NCI-H82 (cell line): ENCODE data around the gene NECTIN1.

ENCODE experiments used
- DNase-seq: peaks from one replicate; lab custom pipeline; 2025; lab: John Stamatoyannopoulos, UW

The NECTIN1 gene

GRCh38 chr11:119671561-119672015 is 57.4 kb downstream of the NECTIN1 start:
- DNase-seq, result no peak

DNA sequence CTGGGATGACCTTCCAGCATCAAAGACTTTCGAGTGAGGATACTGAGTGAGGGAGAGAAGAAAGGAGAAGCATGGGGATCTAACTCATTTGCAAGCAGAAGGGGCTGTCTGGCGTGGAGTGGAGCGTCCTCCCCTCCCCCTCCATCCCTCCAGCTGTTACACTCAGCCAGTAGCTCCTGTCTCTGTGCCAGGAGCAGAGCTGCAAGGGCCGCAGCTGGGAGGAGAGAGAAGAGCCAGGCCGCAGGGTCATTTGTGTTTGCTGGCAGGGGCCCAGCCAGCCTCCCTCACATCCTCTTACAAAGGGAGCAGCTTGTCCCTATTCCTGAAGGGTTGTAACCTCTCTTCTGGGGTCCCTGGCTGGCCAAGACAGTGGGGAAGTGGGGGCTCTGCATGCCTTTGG is 57.9 kb downstream of the NECTIN1 start:
- peak; percentile 54 for DNase-seq

DNA sequence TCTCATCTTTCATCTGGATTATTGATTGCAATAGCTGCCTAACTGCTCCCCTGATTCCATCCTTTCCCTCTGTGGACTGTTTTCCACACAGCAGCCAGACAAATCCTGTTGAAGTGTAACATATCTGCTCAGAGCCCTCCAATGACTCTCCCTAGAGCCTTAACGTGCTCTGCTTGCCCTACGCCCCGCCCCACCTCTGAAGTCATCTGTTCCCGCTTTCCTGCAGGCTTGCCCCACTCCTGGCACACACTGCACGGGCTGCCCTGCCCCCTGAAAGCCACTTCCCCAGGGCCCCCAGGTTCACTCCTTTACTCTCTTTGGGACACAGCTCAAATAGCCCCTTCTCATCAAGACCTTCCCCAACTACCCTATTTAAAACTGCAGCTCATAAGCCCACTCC is 59.5 kb downstream of the NECTIN1 start:
- no peak for DNase-seq

DNA sequence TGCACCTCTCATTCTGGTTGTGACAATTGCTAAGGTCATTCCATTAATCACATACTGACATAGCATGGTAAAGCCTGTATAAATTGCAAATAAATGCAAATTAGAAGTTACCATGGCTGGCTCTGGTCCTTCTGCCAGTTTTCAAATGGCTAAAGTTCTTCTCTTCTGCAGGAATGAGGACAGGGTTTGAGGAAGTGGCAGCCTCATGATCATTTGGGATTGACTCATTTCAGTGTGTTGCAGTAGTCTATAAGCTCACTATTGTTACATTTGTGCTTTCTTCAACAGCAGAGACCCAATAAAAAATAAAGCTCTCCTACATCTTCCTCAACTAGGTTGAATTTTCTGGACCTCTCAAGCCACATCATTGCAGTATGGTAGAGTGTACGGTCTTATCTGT is 60.3 kb downstream of the NECTIN1 start:
- no peak for DNase-seq

DNA sequence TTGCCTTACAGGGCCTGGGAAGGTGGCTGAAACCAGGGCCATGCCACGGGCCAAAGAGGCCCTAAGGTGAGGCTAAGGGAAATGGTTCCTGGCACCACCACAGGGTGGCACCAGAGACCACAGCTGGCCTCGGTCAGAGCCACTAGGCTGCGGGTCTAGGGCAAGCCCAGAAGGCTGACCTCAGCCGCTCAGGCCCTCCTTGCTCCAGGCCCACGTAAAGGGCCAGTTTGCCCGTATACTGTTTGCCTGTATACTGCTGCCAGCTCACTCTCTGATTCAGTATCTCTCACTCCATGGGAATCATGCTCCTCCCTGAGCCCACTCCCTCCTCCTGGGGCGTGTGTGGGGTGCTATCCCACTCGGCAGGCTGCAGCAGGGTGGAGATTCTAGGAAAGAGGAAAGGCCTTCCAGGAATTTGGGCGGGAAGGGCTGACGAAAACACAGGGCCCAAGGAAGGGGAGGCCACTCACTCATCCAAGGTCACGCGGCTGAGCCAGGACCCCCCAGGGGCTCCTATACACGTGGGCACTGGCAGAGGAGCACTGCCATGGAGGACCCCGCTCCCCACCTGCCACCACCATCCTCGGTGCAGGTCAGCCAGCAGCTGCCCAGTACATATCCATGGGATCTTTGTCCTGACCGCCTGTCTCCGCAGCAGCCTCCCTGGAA is 62.4 kb downstream of the NECTIN1 start:
- DNase-seq, result peak; percentile 73

GRCh38 chr11:119666061-119666460 is 62.9 kb downstream of the NECTIN1 start:
- no peak for DNase-seq

DNA sequence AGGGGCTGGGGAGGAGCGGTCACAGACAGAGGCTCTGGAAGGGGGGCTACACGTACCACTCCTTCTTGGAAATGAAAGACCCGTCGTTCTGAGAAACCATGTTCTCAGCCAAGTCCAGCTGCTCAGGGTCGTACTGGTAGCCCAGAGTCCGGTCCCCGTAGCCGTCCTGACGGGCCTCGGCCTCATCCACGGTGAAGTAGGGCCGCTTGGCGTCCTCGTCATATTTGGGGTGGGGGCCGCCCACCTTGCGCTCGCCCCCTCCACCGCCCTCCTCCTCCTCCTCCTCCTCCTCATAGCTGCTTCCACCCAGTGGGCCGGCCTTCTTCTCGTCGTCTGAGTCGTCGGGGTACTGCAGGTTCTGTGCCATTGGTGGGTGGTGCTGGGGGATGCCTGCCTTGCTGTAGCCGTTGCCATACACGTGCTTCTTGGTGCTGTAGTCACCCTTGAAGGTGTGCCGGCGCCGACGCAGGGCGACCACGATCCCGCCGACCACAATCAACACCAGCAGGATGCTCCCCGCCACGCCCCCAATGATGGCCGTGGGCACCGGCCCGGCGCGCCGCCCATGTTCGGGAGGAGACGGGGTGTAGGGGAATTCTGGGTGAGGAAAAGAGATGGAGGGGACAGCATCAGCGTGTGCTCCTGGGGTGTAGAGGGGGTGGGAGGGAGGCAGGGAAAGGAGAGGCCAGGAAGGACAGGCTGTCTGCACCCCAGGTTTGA is 64.1 kb downstream of the NECTIN1 start:
- DNase-seq, result no peak

DNA sequence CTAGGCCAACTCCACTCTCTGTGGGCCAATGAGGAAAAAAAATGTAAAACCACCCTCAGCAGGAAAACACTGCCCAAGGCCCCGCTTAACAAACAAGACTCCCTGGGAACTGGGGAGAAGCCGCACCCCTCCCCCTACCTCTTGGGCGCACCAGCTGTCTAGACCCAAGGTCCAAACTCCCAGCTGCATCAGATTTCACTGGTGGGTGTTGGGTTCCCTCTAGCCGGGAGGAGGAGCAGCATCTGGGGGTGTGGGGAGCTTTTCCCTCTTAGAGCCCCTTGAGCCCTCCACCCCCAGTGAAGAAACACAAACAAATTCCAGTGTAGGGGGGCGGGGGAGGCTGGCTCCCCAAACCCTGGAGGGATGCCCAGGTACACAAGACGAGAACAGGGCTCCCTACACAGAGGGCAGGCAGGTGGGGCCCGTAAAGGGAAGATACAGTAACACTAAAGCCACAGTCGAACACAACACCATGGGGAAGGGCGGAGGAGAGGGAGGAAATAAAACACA is 64.9 kb downstream of the NECTIN1 start:
- peak; percentile 89 for DNase-seq

DNA sequence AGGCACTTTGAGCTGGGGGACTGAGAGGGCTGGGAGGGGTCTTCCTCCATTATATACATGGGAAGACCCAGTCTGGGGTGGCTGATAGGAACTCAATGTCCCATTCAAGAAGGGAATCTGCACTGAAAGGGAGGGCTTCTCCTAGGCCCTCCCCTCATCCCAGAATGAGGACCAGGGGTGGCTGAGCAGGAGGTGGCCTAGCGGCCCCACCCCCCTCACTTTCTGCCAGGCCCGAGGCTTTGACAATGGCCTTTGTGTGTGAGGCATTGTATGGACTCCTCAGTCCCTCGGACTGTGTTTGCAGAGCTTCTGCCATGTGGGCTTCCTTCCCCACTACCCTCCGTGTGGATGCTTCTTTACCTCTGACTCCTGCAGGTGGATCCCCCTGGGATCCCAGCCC is 65.7 kb downstream of the NECTIN1 start:
- DNase-seq, result no peak

- DNase-seq, result no peak
These were observed 67.8 kb downstream of the NECTIN1 start for GRCh38 chr11:119661226-119661625.

DNA sequence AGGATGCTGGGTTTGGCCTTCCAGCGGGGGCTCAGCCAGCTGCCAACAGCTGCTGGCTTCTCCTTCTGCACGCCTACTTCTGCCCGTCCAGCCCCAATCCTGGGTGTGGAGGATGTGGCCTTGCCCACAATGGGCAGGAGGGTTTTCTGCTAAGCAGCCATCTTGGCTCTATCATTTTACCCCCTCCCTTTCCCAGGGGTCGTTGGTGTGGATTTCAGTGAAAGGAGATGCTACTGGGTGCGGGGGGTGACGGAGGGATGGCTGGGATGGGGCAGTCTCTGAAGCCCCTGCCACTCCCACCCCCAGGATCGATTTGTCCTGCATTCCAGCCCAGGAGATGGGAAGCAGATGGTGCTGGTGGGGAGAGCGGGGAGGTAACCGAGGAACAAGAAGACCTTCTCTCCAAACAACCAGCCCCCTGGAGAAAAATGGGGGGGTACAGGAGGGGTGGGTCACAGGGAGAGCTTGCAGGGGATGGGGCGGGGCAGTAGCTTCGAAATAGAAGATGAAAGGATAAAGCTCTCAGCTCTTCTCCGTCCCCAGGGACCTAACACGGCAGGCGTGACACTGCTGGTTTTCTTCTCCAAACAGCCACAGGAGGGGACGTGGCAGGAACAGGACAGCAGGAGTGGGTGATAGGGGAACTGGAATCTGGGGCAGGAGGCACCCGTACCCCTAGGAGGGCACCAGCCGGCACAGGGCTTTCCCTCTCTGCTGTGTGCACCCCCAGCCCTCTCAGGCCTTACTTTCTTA is 68.9 kb downstream of the NECTIN1 start:
- peak; percentile 66 for DNase-seq

- DNase-seq, result no peak
These were observed 75.9 kb downstream of the NECTIN1 start for GRCh38 chr11:119652907-119653659.

DNA sequence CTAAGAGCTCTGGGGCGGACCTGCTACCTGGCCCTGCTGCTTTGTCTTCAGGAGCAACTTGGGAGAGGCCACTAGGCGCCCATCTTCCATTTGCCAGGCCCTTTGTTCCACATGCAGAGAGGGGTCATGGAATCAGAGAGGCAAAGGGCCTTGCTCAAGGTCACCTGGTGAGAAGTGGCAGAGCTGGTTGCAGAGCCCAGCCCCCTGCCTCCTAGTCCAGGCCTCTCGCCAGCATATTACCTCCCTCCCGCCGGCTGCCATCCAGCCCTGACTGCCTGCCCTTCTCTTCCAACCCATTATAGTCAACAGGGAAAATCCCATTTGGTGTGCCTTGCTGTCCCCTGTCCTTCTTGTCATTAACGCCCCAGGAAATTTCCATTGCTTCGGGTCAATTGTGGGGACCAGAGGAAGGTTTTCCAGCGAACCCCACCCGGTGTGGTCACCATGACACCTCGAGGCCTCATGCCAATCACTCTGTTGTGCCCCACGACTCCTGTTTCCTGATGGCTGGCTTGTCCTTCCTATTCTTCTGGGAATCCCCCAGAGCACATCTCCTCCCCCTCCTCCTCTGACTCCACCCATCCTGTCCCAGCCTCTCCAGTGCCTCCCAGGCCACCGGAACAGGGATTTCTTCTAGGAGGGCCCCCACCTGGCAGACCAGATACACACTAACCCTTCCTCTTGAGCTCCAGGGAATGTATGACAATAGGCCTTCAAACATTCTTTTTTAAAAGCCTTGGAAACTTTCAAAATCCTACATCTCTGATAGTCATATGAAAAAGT is 77.0 kb downstream of the NECTIN1 start:
- no peak for DNase-seq

DNA sequence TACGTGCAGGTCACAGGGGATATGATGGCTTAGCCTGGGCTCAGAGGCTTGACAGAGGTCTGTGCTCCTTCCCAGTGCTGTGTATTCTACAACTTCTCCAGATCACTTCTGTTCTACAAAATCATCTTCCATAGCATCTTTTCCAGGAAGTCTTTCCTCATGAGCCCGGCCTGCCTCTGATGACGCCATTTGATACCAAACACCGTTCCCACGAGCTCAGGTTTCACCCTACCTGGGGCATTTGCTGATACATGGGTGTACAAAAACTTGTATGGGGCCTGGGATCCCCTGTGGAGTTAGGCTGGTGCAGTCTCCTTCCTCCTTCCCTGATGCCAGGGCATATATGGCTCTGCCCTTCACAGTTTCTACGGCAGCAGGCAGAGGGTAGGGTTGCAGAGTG is 78.7 kb downstream of the NECTIN1 start:
- DNase-seq, result no peak

- DNase-seq, result no peak
These were observed 81.7 kb downstream of the NECTIN1 start for GRCh38 chr11:119647254-119647653.

DNA sequence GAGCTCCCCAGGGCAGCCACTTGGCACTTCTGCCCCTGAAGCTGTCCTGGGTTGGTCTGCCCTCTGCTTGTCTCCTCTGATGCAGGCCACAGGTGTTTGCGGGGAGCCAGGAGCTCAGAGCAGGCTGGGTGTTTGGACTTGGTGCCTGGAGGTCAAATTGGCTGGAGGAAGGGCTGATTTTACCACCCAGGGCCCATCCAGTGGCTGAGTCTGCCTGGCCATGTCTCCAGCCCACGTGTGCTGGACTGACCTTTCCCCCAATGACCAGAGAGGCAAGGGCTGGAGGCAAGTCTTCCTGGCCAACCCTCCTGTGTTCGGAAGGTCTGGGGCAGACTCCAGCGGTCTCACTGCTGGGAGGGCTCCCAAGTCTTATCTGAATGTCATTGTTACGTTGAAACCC is 84.0 kb downstream of the NECTIN1 start:
- no peak for DNase-seq

DNA sequence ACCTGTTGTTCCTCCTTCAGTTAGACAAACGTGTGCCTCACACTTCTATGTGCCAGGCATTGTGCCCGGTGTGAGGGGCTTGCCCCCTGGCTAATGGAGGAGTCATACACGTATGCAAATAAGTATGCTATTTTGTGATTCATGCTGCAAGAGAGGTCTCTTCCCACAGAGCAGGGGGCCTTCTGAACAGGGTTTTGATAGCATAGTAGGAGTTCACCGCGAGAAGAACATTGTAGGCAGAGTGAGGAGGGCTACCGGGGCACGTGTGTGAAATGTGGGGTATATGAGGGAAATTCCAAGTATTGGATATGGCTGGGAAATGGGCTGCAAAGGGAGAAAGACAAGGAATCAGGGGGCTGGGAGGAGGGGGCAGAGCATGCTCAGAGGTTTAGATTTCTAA is 84.5 kb downstream of the NECTIN1 start:
- DNase-seq, result no peak

GRCh38 chr11:119643876-119644225 is 85.1 kb downstream of the NECTIN1 start:
- no peak for DNase-seq

GRCh38 chr11:119643212-119643875 is 85.7 kb downstream of the NECTIN1 start:
- no peak for DNase-seq

- peak; percentile 70 for DNase-seq
These were observed 86.8 kb downstream of the NECTIN1 start for GRCh38 chr11:119641983-119642745.
